IMR-90 (cell line): ENCODE measurements around the gene PDCD2L. TPM values are rescaled to one million over a fixed set of nuclear protein-coding genes. Genes with fewer than 3 reads are reported as not detected.
A peak's percentile ranks its signal among the peaks of the same experiment; 100 is the strongest.

ENCODE experiments used
- ATAC-seq: fragments of 200-7000 bp; cut with Tn5 transposase; 2 replicates; pipeline ENCODE4 v1.9.1; 2020; ENCODE audit warnings: low read depth, mild to moderate bottlenecking, moderate library complexity
- BruUV-seq: library from RNA; stranded (reverse); fragments of 400-500 nt; replicated peaks from 2 replicates; lab custom pipeline; 2021; lab: Mats Ljungman, UMichigan
- CTCF ChIA-PET: fragments of 300-600 bp; formaldehyde crosslinking; extraction: SDS; loops from one replicate; lab custom pipeline; 2021; ENCODE audit warnings: antibody characterized with exemption; lab: Yijun Ruan, JAX
- POLR2A ChIA-PET: fragments of 300-600 bp; sonication (Branson Sonifier 250); formaldehyde crosslinking; loops from one replicate; lab custom pipeline; 2022; ENCODE audit warnings: antibody characterized with exemption; ENCODE audit not compliant: unreplicated experiment; lab: Charles Lee
- DNase-seq: peaks from one replicate; pipeline ENCODE4 v3.0.0; 2013
- H2AFZ ChIP-seq: replicated peaks from 2 replicates; pipeline ENCODE3; 2013; ENCODE audit warnings: low read length, mild to moderate bottlenecking; ENCODE audit not compliant: poor library complexity
- H2AK5ac ChIP-seq: 2 replicates; pipeline ENCODE4 v1.6.1; 2013; ENCODE audit warnings: low read depth, low read length, inconsistent platforms
- H2AK9ac ChIP-seq: replicated peaks from 2 replicates; pipeline ENCODE3; 2013; ENCODE audit warnings: mild to moderate bottlenecking, low read depth, low read length, moderate library complexity; ENCODE audit not compliant: poor library complexity
- H2BK120ac ChIP-seq: 2 replicates; pipeline ENCODE4 v1.6.1; 2013; ENCODE audit warnings: low read depth, low read length, inconsistent platforms
- H2BK15ac ChIP-seq: 3 replicates; pipeline ENCODE4 v1.6.1; 2013; ENCODE audit warnings: low read depth, low read length, inconsistent platforms
- H2BK20ac ChIP-seq: 2 replicates; pipeline ENCODE4 v1.6.1; 2013; ENCODE audit warnings: low read depth, mild to moderate bottlenecking, inconsistent platforms, low read length, moderate library complexity
- H2BK5ac ChIP-seq: 2 replicates; pipeline ENCODE4 v1.6.1; 2013; ENCODE audit warnings: mild to moderate bottlenecking, low read depth, low read length, inconsistent platforms; ENCODE audit not compliant: poor library complexity, severe bottlenecking
- H3K14ac ChIP-seq: replicated peaks from 2 replicates; pipeline ENCODE4 v1.6.1; 2013; ENCODE audit warnings: low read depth, low read length, inconsistent platforms
- H3K18ac ChIP-seq: 2 replicates; pipeline ENCODE4 v1.6.1; 2013; ENCODE audit warnings: low read depth, low read length, control low read depth
- H3K23ac ChIP-seq: 2 replicates; pipeline ENCODE4 v1.6.1; 2013; ENCODE audit warnings: low read depth, low read length, inconsistent platforms
- H3K27ac ChIP-seq: 2 replicates; pipeline ENCODE4 v1.5.1; 2013; ENCODE audit warnings: mild to moderate bottlenecking, control low read depth, low read length; ENCODE audit not compliant: insufficient read depth
- H3K27me3 ChIP-seq: 2 replicates; pipeline ENCODE4 v1.6.1; 2013; ENCODE audit warnings: low read length; ENCODE audit not compliant: control insufficient read depth, insufficient read depth
- H3K36me3 ChIP-seq: 2 replicates; pipeline ENCODE4 v1.6.1; 2013; ENCODE audit warnings: low read length, mixed read lengths; ENCODE audit not compliant: control insufficient read depth, insufficient read depth
- H3K4ac ChIP-seq: 2 replicates; pipeline ENCODE4 v1.6.1; 2013; ENCODE audit warnings: low read depth, low read length, inconsistent platforms
- H3K4me1 ChIP-seq: 2 replicates; pipeline ENCODE4 v1.6.1; 2013; ENCODE audit warnings: low read length, mixed read lengths; ENCODE audit not compliant: control insufficient read depth, insufficient read depth
- H3K4me2 ChIP-seq: 2 replicates; pipeline ENCODE4 v1.6.1; 2013; ENCODE audit warnings: low read depth, mild to moderate bottlenecking, control low read depth, low read length, moderate library complexity
- H3K4me3 ChIP-seq: 2 replicates; pipeline ENCODE4 v1.5.1; 2013; ENCODE audit warnings: low read depth, mild to moderate bottlenecking, control low read depth, low read length, moderate library complexity; ENCODE audit not compliant: insufficient read depth
- H3K56ac ChIP-seq: 2 replicates; pipeline ENCODE4 v1.6.1; 2013; ENCODE audit warnings: low read length, inconsistent platforms; ENCODE audit not compliant: insufficient read depth; ENCODE audit errors: extremely low read depth
- H3K79me1 ChIP-seq, 2 experiments: 2 replicates each; pipeline ENCODE4 v1.6.1; 2013; ENCODE audit warnings: low read length in 2 of 2, inconsistent platforms in 1 of 2, low read depth in 1 of 2
- H3K9ac ChIP-seq: 2 replicates; pipeline ENCODE4 v1.6.1; 2013; ENCODE audit warnings: low read depth, low read length, control low read depth
- H3K9me1 ChIP-seq: 2 replicates; pipeline ENCODE4 v1.6.1; 2013; ENCODE audit warnings: low read length, inconsistent platforms; ENCODE audit not compliant: insufficient read depth
- H3K9me3 ChIP-seq: 2 replicates; pipeline ENCODE4 v1.6.1; 2013; ENCODE audit warnings: low read length; ENCODE audit not compliant: control insufficient read depth, insufficient read depth
- H4K20me1 ChIP-seq: 2 replicates; pipeline ENCODE4 v1.6.1; 2013; ENCODE audit warnings: low read length, inconsistent platforms; ENCODE audit not compliant: insufficient read depth
- H4K5ac ChIP-seq: 2 replicates; pipeline ENCODE4 v1.6.1; 2013; ENCODE audit warnings: mild to moderate bottlenecking, low read depth, low read length, control low read depth
- H4K8ac ChIP-seq, 2 experiments: 2 replicates each; pipeline ENCODE4 v1.6.1; 2013; ENCODE audit warnings: low read depth in 2 of 2, low read length in 2 of 2, control low read depth in 1 of 2, inconsistent platforms in 1 of 2
- H4K91ac ChIP-seq: 2 replicates; pipeline ENCODE4 v1.6.1; 2013; ENCODE audit warnings: low read depth, low read length, inconsistent platforms; ENCODE audit not compliant: insufficient read depth
- BHLHE40 ChIP-seq: fragments of 150-350 bp; IDR thresholded peaks from 2 replicates; pipeline ENCODE4 v1.6.1; 2016; ENCODE audit warnings: mild to moderate bottlenecking, low read depth, low read length
- CHD1 ChIP-seq: IDR thresholded peaks from 2 replicates; pipeline ENCODE4 v1.6.1; 2012; ENCODE audit warnings: low read depth, low read length, improper control_type of control experiment
- ELK1 ChIP-seq: fragments of 150-350 bp; IDR thresholded peaks from 2 replicates; pipeline ENCODE4 v1.6.1; 2016; ENCODE audit warnings: low read depth, mild to moderate bottlenecking, low read length, moderate library complexity, borderline replicate concordance
- FOS ChIP-seq: fragments of 150-350 bp; IDR thresholded peaks from 2 replicates; pipeline ENCODE4 v1.6.1; 2016; ENCODE audit warnings: low read depth, low read length
- MAFK ChIP-seq: IDR thresholded peaks from 2 replicates; pipeline ENCODE4 v1.6.1; 2012; ENCODE audit warnings: low read depth, low read length, improper control_type of control experiment
- MXI1 ChIP-seq: IDR thresholded peaks from 2 replicates; pipeline ENCODE4 v1.6.1; 2012; ENCODE audit warnings: low read depth, mild to moderate bottlenecking, low read length, moderate library complexity, borderline replicate concordance
- RAD21 ChIP-seq: IDR thresholded peaks from 2 replicates; pipeline ENCODE4 v1.6.1; 2012; ENCODE audit warnings: low read length, improper control_type of control experiment
- USF2 ChIP-seq: fragments of 150-350 bp; IDR thresholded peaks from 2 replicates; pipeline ENCODE4 v1.6.1; 2017; ENCODE audit warnings: mild to moderate bottlenecking, antibody characterized with exemption, low read length, low read depth
- WGBS, 2 experiments: methylation state at CpG; one replicate each; pipeline versions ENCODE4 v1.1.5 to v1.1.7; 2013; ENCODE audit warnings: missing lambda C conversion rate in 2 of 2; ENCODE audit not compliant: insufficient read length in 1 of 2; ENCODE audit errors: extremely low coverage in 2 of 2; 5-methylcytosine and 5-hydroxymethylcytosine counted together
- dilution Hi-C: fragments of 300-500 bp; cut with HindIII; formaldehyde crosslinking; loops from one replicate; pipeline ENCODE4 v1.14.3; 2018; ENCODE audit warnings: low sequenced_read_pairs; ENCODE audit not compliant: unreplicated experiment
- in situ Hi-C: fragments of 300-500 bp; cut with MboI; formaldehyde crosslinking; loops from 3 replicates; pipeline ENCODE4 v1.14.3; 2019; ENCODE audit warnings: low sequenced_read_pairs, inconsistent platforms, mixed read lengths
- intact Hi-C: fragments of 100-400 bp; cut with micrococcal nuclease; formaldehyde crosslinking; loops from 2 replicates; pipeline ENCODE4 v1.10.0; 2022
- polyA plus RNA-seq, 3 experiments: library from polyadenylated mRNA; depleted of rRNA; stranded (reverse); fragments of >200 nt; gene quantifications; 2 replicates each; pipeline ENCODE4 v1.2.3, GENCODE V29; 2012; ENCODE audit warnings: low replicate concordance in 1 of 3
- total RNA-seq: library from RNA; depleted of rRNA; stranded (reverse); fragments of >200 nt; gene quantifications from 2 replicates; pipeline ENCODE4 v1.2.3, GENCODE V29; 2012

The PDCD2L gene
- total and polyA plus RNA-seq, 2 of the 4 experiments (the other 2 are of a cell fraction) = 10.6 to 13.0 TPM

- Histone ChIP-seq H2BK15ac (no peak overlapping the region), H3K4me3 (peak overlapping the region; percentile 93), H3K18ac (no peak overlapping the region), H2AK9ac (no peak overlapping the region), H3K9me1 (no peaks in the 10 kb centered on the region; the same call in 1 of the 2 replicates), H3K27ac (0 out of 2 replicates have a peak overlapping the region, but pooled peaks have one; percentile 5), H3K9me3 (no peaks in the 10 kb centered on the region), H3K4me1 (peaks cover 2% of the 10 kb centered on the region; the same call in 1 of the 2 replicates), H4K8ac (peak overlapping the region; percentile 74 to 91), H4K91ac (no peak overlapping the region; the same call in 1 of the 2 replicates), H3K23ac (0 out of 2 replicates have a peak overlapping the region, but pooled peaks have one; percentile 73), H4K5ac (peak overlapping the region; percentile 43; the same call in 1 of the 2 replicates), H4K20me1 (no peaks in the 10 kb centered on the region; the same call in 1 of the 2 replicates), H2BK5ac (peak overlapping the region; percentile 40), H3K4me2 (peak overlapping the region; percentile 79), H3K27me3 (no peaks in the 10 kb centered on the region), H2BK120ac (no peak overlapping the region), H3K9ac (peak overlapping the region; percentile 67), H3K79me1 (peaks cover 3 to 12% of the 10 kb centered on the region in 2 experiments; a peak in 2 of 4 replicates), H3K14ac (peak overlapping the region; percentile 86; the same call in 1 of the 2 replicates), H2AK5ac (no peak overlapping the region), H3K56ac (peak overlapping the region; percentile 51; the same call in 1 of the 2 replicates), H2AFZ (peak overlapping the region; percentile 98), H2BK20ac (no peak overlapping the region), H3K4ac (peak overlapping the region; percentile 24; the same call in 1 of the 2 replicates), H3K36me3 (peaks cover 19% of the 10 kb centered on the region)
- TF ChIP-seq FOS (no peak), MAFK (no peak), MXI1 (no peak), CHD1 (no peak), RAD21 (no peak), BHLHE40 (no peak), ELK1 (no peak), USF2 (no peak)
- dilution Hi-C loops (no loop called here), in situ Hi-C loops (no loop called here), intact Hi-C loops (loop anchor here (1.0 to 5.0 kb wide), 3 partner anchors 28 to 98 kb away; partner anchors contain the start of gene GPI)
- BruUV-seq = no TSS peak
- ChIA-PET CTCF (no interaction called here), POLR2A (no interaction called here)
- no peak for DNase-seq
- WGBS, 2 experiments = no CpG with 5 or more reads among the region's 6 CpGs
- no peak; the same call in 1 of the 2 replicates for ATAC-seq
Measured at GRCh38 chr19:34403784-34404108, 453 bp upstream of the PDCD2L start.
